CD14-positive monocyte (primary cell): ENCODE data around the gene NCOA6. TPM values are rescaled to one million over a fixed set of nuclear protein-coding genes. Genes with fewer than 3 reads are reported as not detected.
"Not testable (repeated sequence)": the region's sequence is repeated elsewhere in the genome, so short reads cannot be mapped to it uniquely, and the experiment has no call there.

ENCODE experiments used
- DNase-seq, 3 donors: peaks; one replicate each; pipeline ENCODE4 v3.0.0-alpha.2; 2011 to 2022
- H2AFZ ChIP-seq: 2 replicates; pipeline ENCODE4 v1.6.0; 2012; ENCODE audit warnings: mild to moderate bottlenecking, low read depth, low read length, inconsistent platforms; ENCODE audit not compliant: insufficient read depth, poor library complexity, severe bottlenecking
- H3K27ac ChIP-seq, 2 donors: 1 replicate in 1 of 2; 2 replicates in 1 of 2; pipeline ENCODE4 v1.5.1; 2012 to 2013; ENCODE audit warnings: low read length in 2 of 2, control low read depth in 1 of 2, inconsistent platforms in 1 of 2, low read depth in 1 of 2, mild to moderate bottlenecking in 1 of 2
- H3K27me3 ChIP-seq, 2 donors: one replicate each; pipeline versions ENCODE4 v1.6.0 to v1.6.1; 2011 to 2013; ENCODE audit warnings: low read length in 2 of 2; ENCODE audit not compliant: control insufficient read depth in 2 of 2, insufficient read depth in 2 of 2
- H3K36me3 ChIP-seq, 2 donors: replicated peaks in 1 of 2; 1 replicate in 1 of 2; 2 replicates in 1 of 2; pipeline versions ENCODE4 v1.5.1 to v1.6.1; 2012 to 2013; ENCODE audit warnings: low read length in 2 of 2, control low read depth in 1 of 2, inconsistent platforms in 1 of 2, mild to moderate bottlenecking in 1 of 2; ENCODE audit not compliant: insufficient read depth in 2 of 2, control insufficient read depth in 1 of 2
- H3K4me1 ChIP-seq, 2 donors: 1 replicate in 1 of 2; 2 replicates in 1 of 2; pipeline versions ENCODE4 v1.5.1 to v1.6.1; 2012 to 2013; ENCODE audit warnings: low read length in 2 of 2, control low read depth in 1 of 2, inconsistent platforms in 1 of 2, mild to moderate bottlenecking in 1 of 2, moderate library complexity in 1 of 2; ENCODE audit not compliant: insufficient read depth in 2 of 2, control insufficient read depth in 1 of 2
- H3K4me2 ChIP-seq: replicated peaks from 2 replicates; pipeline ENCODE3; 2012; ENCODE audit warnings: low read length, moderate library complexity, mild to moderate bottlenecking; ENCODE audit not compliant: poor library complexity, severe bottlenecking; ENCODE audit errors: extremely low read depth
- H3K4me3 ChIP-seq, 3 experiments: fragments of 200-600 bp in 1 of 3; sonication (generic) in 1 of 3; replicated peaks in 1 of 3; 1 replicate in 2 of 3; 2 replicates in 1 of 3; pipeline ENCODE4 v1.5.1; 2011 to 2013; ENCODE audit warnings: low read length in 3 of 3, mild to moderate bottlenecking in 3 of 3, control low read depth in 2 of 3, low read depth in 2 of 3, inconsistent platforms in 1 of 3, moderate library complexity in 1 of 3
- H3K79me2 ChIP-seq: 2 replicates; pipeline ENCODE4 v1.6.0; 2012; ENCODE audit warnings: mild to moderate bottlenecking, control low read depth, inconsistent platforms, low read length, moderate library complexity; ENCODE audit not compliant: insufficient read depth
- H3K9ac ChIP-seq: 2 replicates; pipeline ENCODE4 v1.6.0; 2017; ENCODE audit warnings: low read length, mild to moderate bottlenecking; ENCODE audit not compliant: insufficient read depth, poor library complexity, severe bottlenecking
- H3K9me3 ChIP-seq, 2 donors: replicated peaks in 1 of 2; 1 replicate in 1 of 2; 2 replicates in 1 of 2; pipeline versions ENCODE4 v1.5.1 to v1.6.1; 2012 to 2013; ENCODE audit warnings: low read length in 2 of 2, control low read depth in 1 of 2; ENCODE audit not compliant: control insufficient read depth in 1 of 2, insufficient read depth in 1 of 2
- H4K20me1 ChIP-seq: 2 replicates; pipeline ENCODE4 v1.6.0; 2012; ENCODE audit warnings: mild to moderate bottlenecking, low read length, control low read depth, moderate library complexity; ENCODE audit not compliant: insufficient read depth
- H3K27ac Mint-ChIP-seq, 7 donors: one replicate each; pipeline ENCODE4 v1.8.0; 2020; ENCODE audit warnings: mild to moderate bottlenecking in 7 of 7, mixed read lengths in 7 of 7, moderate library complexity in 6 of 7, inconsistent platforms in 2 of 7
- H3K27me3 Mint-ChIP-seq, 3 donors: one replicate each; pipeline ENCODE4 v1.8.0; 2021 to 2022; ENCODE audit warnings: low read depth in 3 of 3, mild to moderate bottlenecking in 3 of 3, mixed read lengths in 3 of 3, moderate library complexity in 3 of 3, inconsistent platforms in 1 of 3
- H3K36me3 Mint-ChIP-seq, 2 donors: one replicate each; pipeline ENCODE4 v1.8.0; 2020; ENCODE audit warnings: mixed read lengths in 2 of 2, inconsistent platforms in 1 of 2, mild to moderate bottlenecking in 1 of 2
- H3K4me1 Mint-ChIP-seq: one replicate; pipeline ENCODE4 v1.8.0; 2020; ENCODE audit warnings: mild to moderate bottlenecking, mixed read lengths
- H3K4me3 Mint-ChIP-seq, 2 donors: one replicate each; pipeline ENCODE4 v1.8.0; 2020; ENCODE audit warnings: mild to moderate bottlenecking in 2 of 2, mixed read lengths in 2 of 2, moderate library complexity in 1 of 2
- H3K9me3 Mint-ChIP-seq, 7 donors: one replicate each; pipeline ENCODE4 v1.8.0; 2020 to 2022; ENCODE audit warnings: mixed read lengths in 7 of 7, mild to moderate bottlenecking in 6 of 7, moderate library complexity in 6 of 7, inconsistent platforms in 2 of 7
- WGBS: methylation state at CpG from one replicate; pipeline ENCODE4 v1.1.5; 2013; ENCODE audit warnings: missing lambda C conversion rate; ENCODE audit not compliant: insufficient coverage; 5-methylcytosine and 5-hydroxymethylcytosine counted together
- intact Hi-C, 2 donors: fragments of 100-400 bp; cut with micrococcal nuclease; formaldehyde crosslinking; loops; one replicate each; pipeline versions ENCODE4 v1.15.0 to v1.15.1; 2023
- polyA plus RNA-seq, 3 donors: library from polyadenylated mRNA; depleted of rRNA in 1 of 3; unstranded in 2 of 3; stranded (reverse) in 1 of 3; fragments of 300-500 nt in 2 of 3; fragments of >200 nt in 1 of 3; fragmentation: Illumina TruSeq in 2 of 3; gene quantifications; 1 replicate in 2 of 3; 2 replicates in 1 of 3; pipeline ENCODE4 v1.2.3, GENCODE V29; 2012 to 2021
- TF ChIP-seq, protein P1 (sequence below): fragments of 200-600 bp; IDR thresholded peaks from one replicate; pipeline ENCODE4 v1.8.0; 2022; ENCODE audit warnings: antibody characterized with exemption, mild to moderate bottlenecking

The NCOA6 gene
- polyA plus RNA-seq, 3 donors, result 2.8 to 19.0 (median 3.9) TPM

DNA sequence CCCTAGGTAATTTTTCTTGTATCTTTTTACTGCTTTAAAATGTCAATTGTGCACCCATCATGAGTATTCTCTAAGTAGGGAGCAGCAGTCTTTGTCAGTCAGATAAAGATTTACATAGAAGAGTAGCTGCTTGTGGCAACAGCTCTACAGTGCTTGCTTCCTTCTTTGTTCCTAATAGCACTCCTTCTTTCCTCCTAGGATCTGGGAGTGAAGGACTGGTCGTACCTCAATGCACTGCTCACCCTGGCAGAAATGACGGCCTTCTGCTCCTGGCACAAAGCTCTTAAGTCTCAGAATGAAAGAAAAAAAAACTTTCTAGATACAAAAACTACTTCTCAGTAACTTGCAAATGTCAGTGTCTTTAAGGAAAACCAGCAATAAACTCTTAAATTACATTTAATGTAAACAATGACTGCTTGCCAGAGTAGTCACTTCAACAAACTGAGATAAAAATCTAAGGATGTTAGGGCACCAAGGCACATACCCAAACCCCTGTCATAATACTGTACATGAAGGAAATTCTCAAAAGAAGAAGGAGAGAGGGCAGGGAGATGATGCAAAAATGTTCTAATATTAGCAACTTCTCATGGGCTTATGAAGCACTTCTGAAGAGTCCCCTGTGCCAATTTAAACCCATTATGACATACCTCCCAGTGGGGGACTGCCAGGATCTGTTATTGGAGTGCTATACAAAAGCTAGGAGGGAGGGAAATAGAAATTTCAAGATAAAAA, 34.0 kb downstream of the NCOA6 start:
- Histone ChIP-seq H3K27me3 (no peaks in the 10 kb centered on the region), H3K27ac (peak overlapping the region in 1 of 2 donors; percentile 24), H4K20me1 (peaks cover 67% of the 10 kb centered on the region), H3K4me1 (peaks cover 4 to 6% of the 10 kb centered on the region in 2 donors), H3K9ac (no peak overlapping the region), H3K36me3 (peaks cover 21 to 48% of the 10 kb centered on the region in 2 donors), H3K79me2 (peaks cover 37% of the 10 kb centered on the region), H3K9me3 (no peaks in the 10 kb centered on the region), H3K4me2 (no peak overlapping the region), H3K4me3 (no peak overlapping the region), H2AFZ (no peak overlapping the region)
- no peaks in the 10 kb centered on the region for H3K9me3 Mint-ChIP-seq
- H3K4me1 Mint-ChIP-seq, result peaks cover 20% of the 10 kb centered on the region
- peak overlapping the region in 2 of 7 donors; percentile 32 to 41 for H3K27ac Mint-ChIP-seq
- TF ChIP-seq, protein P1, sequence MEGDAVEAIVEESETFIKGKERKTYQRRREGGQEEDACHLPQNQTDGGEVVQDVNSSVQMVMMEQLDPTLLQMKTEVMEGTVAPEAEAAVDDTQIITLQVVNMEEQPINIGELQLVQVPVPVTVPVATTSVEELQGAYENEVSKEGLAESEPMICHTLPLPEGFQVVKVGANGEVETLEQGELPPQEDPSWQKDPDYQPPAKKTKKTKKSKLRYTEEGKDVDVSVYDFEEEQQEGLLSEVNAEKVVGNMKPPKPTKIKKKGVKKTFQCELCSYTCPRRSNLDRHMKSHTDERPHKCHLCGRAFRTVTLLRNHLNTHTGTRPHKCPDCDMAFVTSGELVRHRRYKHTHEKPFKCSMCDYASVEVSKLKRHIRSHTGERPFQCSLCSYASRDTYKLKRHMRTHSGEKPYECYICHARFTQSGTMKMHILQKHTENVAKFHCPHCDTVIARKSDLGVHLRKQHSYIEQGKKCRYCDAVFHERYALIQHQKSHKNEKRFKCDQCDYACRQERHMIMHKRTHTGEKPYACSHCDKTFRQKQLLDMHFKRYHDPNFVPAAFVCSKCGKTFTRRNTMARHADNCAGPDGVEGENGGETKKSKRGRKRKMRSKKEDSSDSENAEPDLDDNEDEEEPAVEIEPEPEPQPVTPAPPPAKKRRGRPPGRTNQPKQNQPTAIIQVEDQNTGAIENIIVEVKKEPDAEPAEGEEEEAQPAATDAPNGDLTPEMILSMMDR, result no peak
- no peak for DNase-seq
- intact Hi-C loops, result no loop called here
- H3K36me3 Mint-ChIP-seq, result peaks cover 28 to 44% of the 10 kb centered on the region in 2 donors
- H3K4me3 Mint-ChIP-seq, result no peak overlapping the region
- no CpG with 5 or more reads among the region's 2 CpGs for WGBS
- no peaks in the 10 kb centered on the region for H3K27me3 Mint-ChIP-seq

DNA sequence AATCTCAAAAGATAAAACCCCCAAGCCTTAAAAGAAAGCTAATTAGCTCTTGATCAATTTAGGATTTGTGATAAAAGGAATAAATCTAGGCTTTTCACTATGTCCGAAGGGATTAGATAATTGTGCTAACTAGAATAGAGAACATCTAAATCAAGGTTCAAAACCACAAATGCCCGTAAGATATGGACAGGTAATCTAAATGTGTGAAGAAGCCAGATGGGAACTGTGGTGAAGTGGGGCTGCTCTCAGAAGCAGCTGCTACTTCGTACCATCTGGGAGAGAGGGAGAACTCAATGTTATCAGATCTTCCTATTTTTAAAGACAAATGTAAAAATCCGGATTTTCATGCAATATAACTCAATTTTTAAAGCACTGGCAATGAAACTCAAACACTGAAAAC, 44.2 kb downstream of the NCOA6 start:
- no peaks in the 10 kb centered on the region for H3K27me3 Mint-ChIP-seq
- 100% methylated on average over 1 of the region's 4 CpGs for WGBS
- H3K4me3 Mint-ChIP-seq, result peak overlapping the region in 1 of 2 donors; percentile 6
- DNase-seq, result no peak
- no peaks in the 10 kb centered on the region for H3K9me3 ChIP-seq
- no peaks in the 10 kb centered on the region for H3K4me1 Mint-ChIP-seq
- no peak overlapping the region for H2AFZ ChIP-seq
- H3K27ac Mint-ChIP-seq, result peak overlapping the region in 1 of 7 donors; percentile 32
- H3K4me1 ChIP-seq, result no peaks in the 10 kb centered on the region
- no peak overlapping the region for H3K4me3 ChIP-seq
- no peaks in the 10 kb centered on the region for H3K27me3 ChIP-seq
- no peak overlapping the region for H3K9ac ChIP-seq
- no peaks in the 10 kb centered on the region for H4K20me1 ChIP-seq
- TF ChIP-seq, protein P1, result no peak
- no peaks in the 10 kb centered on the region for H3K79me2 ChIP-seq
- H3K27ac ChIP-seq, result no peak overlapping the region
- intact Hi-C loops, result no loop called here
- no peaks in the 10 kb centered on the region for H3K9me3 Mint-ChIP-seq
- no peak overlapping the region for H3K4me2 ChIP-seq
- H3K36me3 ChIP-seq, result peaks cover 30 to 66% of the 10 kb centered on the region in 2 donors
- peaks cover 22 to 66% of the 10 kb centered on the region in 2 donors for H3K36me3 Mint-ChIP-seq

DNA sequence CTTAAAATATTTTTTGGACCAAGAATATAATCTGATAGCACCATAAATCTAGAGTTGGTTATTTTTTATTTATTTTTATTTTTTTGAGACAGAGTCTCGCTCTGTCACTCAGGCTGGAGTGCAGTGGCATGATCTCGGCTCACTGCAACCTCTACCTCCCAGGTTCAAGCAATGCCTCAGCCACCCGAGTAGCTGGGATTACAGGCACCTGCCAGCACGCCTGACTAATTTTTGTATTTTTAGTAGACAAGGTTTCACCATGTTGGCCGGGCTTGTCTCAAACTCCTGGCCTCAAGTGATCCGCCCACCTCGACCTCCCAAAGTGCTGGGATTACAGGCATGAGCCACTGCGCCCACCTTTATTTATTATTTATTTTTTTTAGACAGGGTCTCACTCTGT, 45.2 kb downstream of the NCOA6 start:
- H4K20me1 ChIP-seq, H3K27me3 Mint-ChIP-seq, H3K4me2 ChIP-seq, H3K9me3 Mint-ChIP-seq, H3K9ac ChIP-seq, H3K4me3 ChIP-seq, H3K4me3 Mint-ChIP-seq, H2AFZ ChIP-seq, H3K27ac Mint-ChIP-seq, H3K27me3 ChIP-seq, H3K9me3 ChIP-seq, DNase-seq, intact Hi-C loops, H3K27ac ChIP-seq, H3K79me2 ChIP-seq, H3K4me1 Mint-ChIP-seq, H3K4me1 ChIP-seq: not testable (repeated sequence)
- WGBS, result no CpG with 5 or more reads among the region's 8 CpGs
- H3K36me3 ChIP-seq, result peaks cover 39 to 66% of the 10 kb centered on the region in 2 donors
- peaks cover 26 to 70% of the 10 kb centered on the region in 2 donors for H3K36me3 Mint-ChIP-seq
